HG03521 (cell line): ENCODE measurements around the gene PAPPA.

Source experiments
- ATAC-seq: cut with Tn5 transposase; IDR thresholded peaks from one replicate; pipeline ENCODE4 v1.9.1; 2021; ENCODE audit warnings: mild to moderate bottlenecking, moderate library complexity; ENCODE audit not compliant: unreplicated experiment

PAPPA gene

GRCh38 chr9:116342061-116342460 is 188.5 kb downstream of the PAPPA start:
- no peak for ATAC-seq

GRCh38 chr9:116342941-116343340 is 189.3 kb downstream of the PAPPA start:
- ATAC-seq: no peak

GRCh38 chr9:116344416-116344815 is 190.8 kb downstream of the PAPPA start:
- ATAC-seq: no peak

DNA sequence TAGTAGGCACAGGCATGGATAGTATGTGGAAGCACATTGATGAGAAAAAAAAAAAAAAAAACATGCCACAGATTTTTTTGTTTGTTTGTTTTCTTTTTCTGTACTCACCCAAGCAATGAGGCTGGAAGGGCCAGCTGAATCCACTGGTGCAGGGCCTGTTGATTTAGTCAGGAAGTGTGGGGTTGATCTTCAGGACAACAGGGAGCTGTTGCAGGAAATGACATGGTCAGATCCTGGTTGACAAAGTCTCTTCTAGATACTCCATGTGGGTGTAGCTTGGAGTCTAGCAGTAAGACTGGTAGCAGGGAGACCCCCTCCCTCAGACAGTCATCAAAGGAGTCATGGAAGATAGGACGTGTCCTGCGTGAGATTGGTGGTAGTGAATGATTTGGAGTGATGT is 191.8 kb downstream of the PAPPA start:
- no peak for ATAC-seq

DNA sequence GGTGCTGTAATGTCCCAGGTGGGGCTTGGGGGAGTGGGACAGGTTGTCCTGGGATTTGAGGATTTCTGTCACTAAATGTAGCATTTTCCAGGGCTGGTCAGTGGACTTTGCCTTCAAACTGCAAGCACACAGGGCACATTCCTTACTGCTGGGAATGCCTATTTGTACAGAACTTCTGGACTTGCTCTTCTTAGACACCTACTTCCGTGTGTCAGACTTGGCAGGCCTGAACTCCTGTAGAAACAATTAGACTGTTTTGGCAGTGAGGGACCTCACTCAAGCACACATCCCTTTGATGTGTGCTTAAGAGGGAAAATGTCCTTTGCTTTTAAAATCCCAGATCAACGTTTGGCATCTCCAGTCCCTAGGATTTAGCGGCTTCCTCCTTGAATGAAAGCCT is 192.2 kb downstream of the PAPPA start:
- ATAC-seq: no peak

DNA sequence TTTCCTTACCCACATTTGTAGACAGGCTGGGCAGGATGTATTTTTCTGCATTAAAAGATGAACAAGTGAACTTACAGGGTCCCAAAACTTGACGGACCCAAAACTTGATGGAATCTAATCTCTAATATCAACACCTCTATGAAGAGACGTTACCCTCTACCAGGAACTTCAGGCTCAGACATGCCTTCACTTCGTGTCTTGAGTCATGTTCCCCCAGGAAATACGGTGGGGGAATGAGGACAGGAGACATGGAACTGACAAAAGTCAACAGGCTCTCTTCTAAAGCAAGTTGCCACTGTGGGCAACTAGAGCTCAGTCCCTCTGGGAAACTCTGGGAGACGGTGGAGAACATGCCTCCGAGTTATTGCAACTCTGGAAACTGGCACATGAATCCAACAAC is 196.1 kb downstream of the PAPPA start:
- no peak for ATAC-seq

DNA sequence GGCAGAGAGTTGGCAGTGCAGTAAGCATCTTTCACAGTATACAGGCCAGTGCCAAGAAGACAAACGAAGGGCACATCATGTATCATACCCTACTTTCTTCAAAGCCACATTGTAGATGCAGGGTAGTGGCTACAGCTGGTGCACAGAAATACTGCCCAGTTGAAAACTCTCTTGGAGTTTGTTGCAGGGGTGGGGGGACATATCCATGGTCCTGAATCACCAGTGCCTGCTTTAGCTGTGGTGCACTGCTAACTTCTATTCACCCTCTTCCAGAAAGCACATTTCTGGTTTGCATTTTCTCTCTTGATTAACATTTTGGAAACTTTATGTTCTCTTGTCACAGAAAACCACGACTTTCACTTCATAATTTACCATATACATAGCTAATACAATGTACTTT is 196.6 kb downstream of the PAPPA start:
- no peak for ATAC-seq

DNA sequence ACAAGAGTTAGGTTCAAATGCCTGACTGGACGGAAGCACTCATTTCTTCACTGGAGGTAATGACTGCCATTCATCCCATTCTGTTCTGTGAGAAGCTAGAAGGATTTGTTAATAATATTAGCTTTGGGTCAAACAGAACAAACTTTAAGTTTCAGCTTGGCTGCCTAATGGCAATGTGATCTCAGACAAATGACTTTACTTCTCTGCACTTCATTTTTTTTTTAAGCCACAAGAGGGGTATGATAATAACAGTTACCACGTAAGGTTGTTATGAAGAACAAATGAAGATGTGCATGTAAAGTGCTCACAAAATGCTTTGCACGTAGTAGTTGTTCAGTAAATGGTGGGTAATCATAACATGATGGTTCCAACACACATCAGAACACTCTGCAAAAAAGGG is 199.4 kb downstream of the PAPPA start:
- no peak for ATAC-seq

DNA sequence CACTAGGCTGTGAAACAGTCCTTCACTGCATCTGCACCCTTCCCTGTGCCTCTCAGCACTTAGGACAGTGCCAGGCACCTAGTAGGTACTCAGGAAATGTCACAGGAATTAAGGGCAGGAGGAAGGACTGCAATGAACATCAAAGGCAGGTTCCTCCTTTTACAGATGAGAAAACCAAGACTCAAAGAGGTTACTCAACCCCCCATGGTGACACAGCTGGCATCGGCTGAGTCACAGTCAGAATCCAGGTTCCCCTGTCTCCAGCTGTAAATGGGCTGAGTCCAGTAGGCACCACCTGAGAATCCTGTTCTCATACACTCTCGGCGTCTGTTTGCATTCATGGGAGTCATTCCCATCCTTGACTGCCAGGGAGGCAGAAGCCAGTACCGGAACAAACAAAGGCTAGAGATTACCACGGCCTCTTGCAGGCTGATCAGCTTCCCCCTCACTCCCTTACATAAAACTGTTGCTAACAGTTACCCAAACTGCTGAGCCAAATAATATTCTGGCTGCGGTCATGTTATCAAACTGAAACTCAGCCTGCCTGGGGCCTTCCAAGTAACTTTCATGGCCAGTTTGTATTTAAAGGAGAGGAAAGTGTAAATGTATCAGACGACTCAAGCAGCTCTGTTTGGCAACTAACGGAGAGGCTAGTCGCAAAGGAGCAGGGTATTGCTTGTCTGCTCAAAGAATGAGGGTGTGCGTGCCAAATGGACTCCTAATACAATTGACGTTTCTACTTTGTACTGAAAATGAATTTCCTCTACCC is 201.7 kb downstream of the PAPPA start:
- ATAC-seq: no peak

DNA sequence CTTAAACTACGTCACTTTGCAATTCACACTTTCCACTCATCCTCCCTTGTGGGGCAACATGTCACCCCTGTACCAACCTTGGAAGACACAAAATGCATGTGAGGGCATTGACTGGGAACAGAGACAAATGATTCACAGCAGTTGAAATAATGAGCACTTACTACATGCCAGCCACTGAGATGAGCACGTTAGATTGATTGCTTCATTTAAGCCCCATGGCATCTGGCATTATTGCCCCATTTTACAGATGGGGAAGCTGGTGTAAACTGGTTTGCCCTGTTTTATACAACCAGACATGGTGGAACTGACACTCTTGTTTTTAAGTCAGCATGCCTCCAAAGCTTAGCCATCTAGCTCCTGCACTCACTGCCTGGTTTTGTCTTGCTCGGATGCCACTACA is 204.7 kb downstream of the PAPPA start:
- no peak for ATAC-seq

DNA sequence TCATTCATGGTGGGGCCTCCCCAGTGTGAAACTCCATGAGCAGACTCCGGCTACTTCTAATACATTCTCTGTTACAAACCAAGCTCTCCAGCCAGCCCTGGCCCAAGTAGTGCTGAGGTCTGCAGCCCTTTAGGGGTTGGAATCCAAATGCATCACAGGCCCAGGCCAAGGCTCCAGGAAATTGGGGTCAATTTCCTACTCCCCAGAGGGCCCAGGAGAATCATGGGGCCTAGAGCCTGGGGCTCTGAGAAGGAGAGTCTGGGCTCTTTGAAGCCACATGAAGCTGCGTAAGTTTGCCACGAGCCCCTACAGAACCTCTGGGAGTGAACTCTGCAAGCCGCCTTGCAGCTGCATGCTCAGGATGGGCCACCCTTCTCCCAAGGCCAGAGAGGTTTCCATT is 206.4 kb downstream of the PAPPA start:
- no peak for ATAC-seq

- no peak for ATAC-seq
Measured at GRCh38 chr9:116360989-116361388, 207.4 kb downstream of the PAPPA start.

DNA sequence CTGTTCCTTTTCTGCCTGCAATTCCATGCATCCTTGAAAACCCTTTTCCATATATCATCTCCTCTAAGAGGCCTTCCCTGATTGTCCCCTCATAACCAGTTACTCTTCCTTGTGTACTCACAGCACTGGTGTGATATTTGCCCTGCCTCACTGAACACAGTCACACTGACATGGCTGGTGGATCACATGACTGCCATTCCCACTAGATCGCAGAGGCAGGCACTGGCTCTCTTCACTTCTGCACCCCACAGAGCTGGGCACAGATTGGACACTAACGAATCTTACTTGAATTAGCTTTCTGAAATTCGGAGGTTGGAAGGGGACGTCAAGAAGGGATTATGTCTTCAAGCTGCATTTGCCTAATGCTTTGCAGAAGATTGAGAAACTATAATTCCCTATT is 208.0 kb downstream of the PAPPA start:
- no peak for ATAC-seq

- no peak for ATAC-seq
Measured at GRCh38 chr9:116362493-116362892, 208.9 kb downstream of the PAPPA start.

GRCh38 chr9:116365056-116365471 is 211.5 kb downstream of the PAPPA start:
- ATAC-seq: no peak

DNA sequence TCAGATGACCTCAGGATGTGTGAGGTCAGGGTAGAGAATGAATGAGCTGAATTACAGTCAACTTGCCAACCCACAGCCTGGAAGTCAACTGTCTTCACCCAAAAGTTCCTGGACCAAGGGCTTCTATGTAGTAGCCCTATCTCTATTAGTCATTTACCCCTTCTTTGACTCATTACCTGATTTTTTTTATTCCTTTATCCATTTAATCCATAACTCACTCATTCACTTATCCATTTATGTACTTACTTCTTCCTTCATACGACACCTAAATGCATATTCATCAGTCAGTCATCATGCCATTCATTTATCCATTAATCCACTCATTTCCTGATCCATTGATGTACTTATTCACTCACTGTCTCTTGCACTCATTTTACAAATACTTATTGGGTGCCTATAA is 212.7 kb downstream of the PAPPA start:
- no peak for ATAC-seq

DNA sequence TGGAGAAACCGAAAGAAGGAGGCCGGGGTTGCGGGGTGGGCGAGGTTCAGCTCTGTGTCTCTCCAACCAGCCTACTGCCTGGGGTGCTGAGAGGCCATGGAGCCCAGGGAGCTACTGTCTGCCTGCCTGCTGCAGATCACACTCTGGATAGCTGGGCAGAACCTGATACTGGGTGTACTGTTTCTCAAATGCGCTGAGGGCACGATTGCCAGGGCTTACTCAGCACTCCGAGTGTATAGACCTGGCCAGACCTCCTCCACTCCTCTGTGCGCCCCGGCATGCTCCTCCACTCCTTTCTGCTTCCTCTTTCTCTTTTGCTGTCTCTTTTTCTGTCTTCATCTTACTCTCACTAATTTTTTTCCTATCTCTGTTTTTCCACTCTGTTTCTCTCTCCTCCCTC is 215.1 kb downstream of the PAPPA start:
- no peak for ATAC-seq

DNA sequence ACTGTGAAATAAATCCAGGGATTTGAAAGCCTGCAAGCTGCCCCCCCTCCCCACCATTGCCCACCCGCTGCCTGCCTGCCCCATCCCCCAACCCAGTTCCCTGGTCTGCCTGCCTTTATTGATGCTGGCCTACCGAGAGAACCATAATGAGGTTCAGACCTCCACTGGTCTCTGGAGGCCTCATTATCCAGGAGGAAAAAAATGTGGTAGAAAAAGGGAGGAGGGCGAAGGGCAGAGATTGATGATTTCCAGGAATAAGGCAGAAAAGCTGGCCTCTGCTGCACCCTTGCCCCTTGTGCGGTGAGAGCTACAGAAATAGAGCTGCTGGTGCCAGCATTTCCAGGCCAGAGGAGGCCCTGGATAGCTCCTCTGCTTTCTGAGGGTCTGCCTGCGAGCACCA is 216.1 kb downstream of the PAPPA start:
- no peak for ATAC-seq

DNA sequence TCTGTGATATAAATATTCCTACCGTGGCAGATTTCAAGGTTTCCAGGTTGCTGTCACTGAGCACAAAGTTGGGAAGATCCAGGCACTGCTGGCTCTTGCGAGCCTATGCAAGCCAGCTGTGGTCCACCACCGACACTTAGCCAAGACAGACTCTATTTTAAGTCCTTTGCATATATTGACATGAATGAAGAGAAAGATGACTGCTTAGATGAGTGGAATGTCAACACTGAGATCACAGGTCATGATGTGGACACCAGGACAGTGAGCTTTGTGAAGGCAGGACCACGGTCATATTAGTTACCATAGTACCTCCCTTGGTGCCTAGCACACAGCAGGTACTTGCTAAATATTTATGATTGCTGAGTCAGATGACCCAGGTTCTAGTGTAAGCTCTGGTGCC is 217.0 kb downstream of the PAPPA start:
- ATAC-seq: no peak

DNA sequence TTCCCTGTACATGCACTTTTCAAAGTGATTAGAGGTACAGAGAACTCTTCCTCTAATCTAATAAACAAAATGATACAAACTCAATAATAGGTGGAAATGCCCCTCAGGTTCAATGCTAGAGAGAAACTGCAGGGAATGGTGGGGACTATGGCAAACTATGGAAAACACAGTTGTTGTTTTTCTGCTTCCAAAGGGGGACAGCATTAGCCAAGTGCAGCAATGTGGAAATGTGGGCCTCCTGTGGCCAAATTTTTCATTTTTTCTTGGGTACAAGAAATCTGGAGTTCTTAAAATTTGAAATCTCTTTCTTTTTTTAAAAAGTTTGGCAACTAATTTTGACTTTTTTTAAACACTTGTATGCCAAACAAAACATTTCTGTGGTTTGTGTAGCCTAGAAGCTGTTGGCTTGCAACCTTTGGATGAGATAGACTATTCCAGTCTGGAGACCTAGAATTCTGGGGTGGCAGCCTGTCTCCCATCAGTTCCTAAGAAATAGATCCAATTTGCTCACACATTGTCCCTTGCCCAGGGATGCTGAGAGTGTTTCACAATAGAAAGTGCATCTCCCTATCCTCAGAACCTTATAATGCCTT is 218.6 kb downstream of the PAPPA start:
- no peak for ATAC-seq

GRCh38 chr9:116372786-116373185 is 219.2 kb downstream of the PAPPA start:
- ATAC-seq: no peak

- ATAC-seq: no peak
Measured at GRCh38 chr9:116377179-116377798, 223.7 kb downstream of the PAPPA start.
